Stimulated activated CD8-positive, alpha-beta memory T cell treated with anti-CD3 and anti-CD28 coated beads, Interleukin-15, amount 100 ng/mL, for 1 hour (primary cell): ENCODE results near the gene DNAH8.

Experiments used
- DNase-seq: peaks from one replicate; pipeline ENCODE4 v3.0.0-alpha.2; 2020; ENCODE audit warnings: low read depth

The DNAH8 gene

DNA sequence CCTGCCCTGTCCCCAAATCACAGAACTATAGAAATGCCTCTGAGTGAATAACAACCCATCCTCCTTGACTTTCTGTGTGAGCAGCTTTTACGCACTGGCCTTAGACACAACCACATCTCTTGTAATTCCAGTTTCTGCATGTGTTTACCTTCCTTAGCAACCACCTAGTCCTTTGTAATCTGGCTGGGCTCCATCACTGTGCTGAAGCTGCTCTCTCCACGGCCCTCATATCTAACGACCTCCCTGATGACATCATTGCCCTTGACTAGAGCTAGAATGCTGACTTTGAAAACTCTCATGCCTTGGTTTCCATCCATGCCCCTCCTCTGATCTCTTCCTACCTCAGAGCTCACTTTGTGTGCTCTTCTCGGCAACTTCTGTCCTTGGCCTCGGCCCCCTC lies 303.0 kb downstream of the DNAH8 start:
- no peak for DNase-seq

DNA sequence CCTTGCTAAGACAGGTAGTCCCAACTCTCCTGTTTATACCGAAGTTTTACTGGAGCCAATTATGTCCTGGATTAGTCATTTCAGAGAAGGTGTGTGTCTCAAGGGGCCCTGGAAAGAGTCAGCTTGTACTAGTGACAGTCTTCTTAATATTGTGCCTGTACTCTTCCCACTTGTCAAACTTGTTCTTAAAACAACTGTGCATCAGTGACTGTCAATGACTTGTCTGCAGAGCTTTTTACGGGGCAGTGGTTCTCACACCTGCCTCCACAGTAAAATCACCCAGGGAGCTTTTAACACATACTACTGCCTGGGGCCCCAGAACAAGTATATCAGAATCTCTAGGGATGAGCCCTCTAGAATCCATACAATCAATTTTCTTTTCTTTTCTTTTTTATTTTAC lies 305.0 kb downstream of the DNAH8 start:
- no peak for DNase-seq

DNA sequence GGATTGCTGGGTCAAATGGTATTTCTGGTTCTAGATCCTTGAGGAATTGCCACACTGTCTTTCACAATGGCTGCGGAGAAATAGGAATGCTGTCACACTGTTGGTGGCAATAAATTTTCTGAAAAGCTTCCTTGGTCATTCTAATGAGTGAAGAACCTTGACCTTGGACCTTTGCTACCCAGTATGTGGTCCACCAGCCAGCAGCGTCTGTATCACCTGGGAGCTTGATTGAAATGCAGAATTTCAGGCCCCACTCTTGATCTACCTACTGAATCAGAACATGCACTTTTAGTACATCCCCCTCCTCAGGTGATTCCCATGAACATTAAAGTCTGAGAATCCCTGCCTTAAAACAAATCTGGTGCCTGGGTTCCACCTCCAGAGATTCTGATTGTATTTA lies 305.9 kb downstream of the DNAH8 start:
- no peak for DNase-seq

DNA sequence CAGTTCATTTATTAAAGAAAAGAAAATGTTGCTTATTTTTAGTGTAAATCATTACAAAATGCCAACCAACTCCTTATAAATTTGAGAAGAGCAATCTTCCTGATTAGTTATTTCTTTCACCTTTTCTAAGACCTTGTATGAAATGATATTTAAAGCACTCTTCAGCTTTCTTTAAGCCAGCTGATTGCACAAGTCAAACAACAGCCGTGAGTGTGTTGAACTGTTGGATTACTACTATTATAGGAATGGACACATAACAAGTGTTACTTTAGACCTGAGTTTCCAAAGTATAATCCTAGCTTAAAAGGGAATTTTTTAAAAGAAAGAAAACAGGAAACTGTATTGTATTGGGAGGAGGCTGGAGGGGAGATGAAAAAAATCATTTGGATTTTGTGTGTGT lies 306.7 kb downstream of the DNAH8 start:
- DNase-seq, result no peak

DNA sequence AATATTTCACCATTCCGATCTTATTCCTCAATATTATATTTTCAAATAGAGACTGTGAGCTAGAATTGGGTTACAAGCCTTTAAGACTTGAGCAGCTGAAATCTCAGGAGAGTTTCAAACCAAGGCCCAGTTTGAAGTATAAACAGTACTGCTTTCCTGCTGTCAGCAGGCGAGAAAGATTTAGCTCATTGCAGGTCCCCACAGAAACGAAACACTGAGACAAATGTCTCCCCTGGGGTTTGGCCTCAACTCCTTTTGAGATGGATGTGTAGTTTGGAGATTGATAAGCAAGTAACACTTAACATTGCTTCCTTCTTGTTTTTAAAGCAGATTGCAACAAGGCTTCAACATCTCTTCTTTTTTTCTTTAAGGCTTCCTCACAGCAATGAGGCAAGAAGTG lies 311.1 kb downstream of the DNAH8 start:
- no peak for DNase-seq

DNA sequence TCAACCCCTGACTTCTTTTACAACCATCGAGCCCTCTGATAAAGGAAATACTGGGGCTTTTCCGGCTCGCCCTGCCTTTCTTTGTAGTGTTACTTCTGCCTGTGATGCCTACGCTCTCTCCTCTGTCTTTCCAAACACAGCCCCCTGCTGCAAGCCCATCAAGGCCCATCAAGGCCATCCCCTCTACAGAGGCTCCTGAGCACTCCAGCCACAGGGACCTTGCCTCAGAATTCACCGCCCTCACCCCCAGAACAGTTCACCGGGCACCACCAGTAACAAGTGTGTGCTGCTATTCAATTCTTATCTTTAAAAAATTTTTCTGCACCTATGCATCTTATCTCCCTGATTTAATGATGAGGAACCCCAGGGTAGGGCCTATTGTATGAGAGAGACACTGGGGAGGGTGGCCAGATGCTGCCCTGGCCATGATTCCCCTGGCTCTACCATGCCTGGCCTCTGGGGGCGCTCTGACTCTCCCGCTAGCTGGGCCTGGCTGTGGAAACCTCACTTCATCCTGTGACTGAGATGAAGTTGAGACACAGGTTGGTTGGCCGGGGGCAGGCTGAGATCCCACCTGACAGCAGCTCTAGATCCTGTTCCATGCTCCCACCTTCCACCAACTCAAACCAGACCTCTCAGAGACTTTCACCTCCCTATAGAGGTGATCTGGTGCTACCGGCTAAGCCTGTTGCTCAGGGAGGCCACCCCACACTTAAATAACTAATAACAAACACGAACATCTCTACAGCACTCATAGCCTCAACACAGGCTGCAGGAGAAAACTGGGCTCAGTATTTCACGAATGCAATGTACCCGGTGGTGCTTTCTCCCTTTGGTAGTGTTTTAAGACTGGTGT lies 314.3 kb downstream of the DNAH8 start:
- DNase-seq, result no peak

DNA sequence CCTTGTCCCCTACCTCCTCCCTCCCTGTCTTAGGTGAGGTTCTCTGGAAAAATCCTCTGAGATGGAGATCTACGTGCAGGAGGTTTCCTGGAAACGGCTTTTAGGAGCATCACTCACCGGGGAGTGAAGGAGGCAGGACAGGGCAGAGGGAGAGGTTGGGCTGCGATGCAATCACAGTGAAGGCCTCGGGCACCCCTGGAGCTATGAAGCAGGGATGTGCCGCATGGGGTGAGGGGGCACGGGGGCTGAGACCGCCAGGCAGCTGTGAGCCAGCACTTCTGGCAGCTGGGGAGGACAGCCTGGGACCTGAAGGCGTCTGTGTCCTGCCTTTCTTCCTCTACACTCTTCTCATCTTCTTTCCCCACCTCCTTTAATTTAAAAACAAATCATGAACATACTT lies 320.6 kb downstream of the DNAH8 start:
- DNase-seq, result no peak

DNA sequence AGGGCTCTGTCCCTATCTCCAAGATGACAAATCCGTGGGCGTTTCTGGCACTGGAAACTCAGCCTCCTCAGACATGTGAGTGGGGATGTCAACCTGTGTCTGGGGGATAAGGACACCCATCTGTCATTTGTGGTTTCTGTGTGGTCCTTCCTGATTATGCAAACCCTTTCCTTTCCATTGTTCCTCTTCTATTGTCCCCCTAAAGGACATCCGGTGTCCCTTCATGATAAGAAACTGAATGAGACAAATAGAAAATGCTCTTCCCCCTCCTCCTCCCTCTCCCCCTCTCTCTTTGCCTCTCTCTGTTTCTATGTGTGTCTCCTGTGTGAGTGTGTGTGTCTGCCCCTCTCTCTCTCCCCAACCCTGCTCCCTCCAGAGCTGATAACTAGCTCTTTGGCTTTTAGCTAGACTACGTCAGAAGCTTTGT lies 322.0 kb downstream of the DNAH8 start:
- DNase-seq, result no peak

DNA sequence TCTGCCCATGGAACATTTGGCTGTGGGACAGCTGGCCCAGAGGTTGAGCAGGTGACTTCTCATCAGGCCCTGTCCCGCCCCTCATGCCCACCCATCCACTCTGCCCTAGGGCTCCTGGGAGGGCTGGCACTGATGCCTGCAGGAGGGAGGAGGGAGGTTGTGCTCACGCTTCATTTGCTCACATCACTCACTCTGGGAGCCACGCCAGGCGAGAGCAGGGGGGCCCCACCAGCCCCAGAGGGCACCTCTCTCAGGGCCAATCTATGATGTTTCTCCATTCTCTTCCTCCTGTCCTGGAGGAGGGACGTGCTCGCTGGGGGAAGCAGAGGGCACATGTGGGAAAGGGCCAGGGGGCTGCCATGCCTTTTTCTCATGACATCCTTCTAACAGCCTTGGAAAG lies 322.6 kb downstream of the DNAH8 start:
- DNase-seq, result no peak

DNA sequence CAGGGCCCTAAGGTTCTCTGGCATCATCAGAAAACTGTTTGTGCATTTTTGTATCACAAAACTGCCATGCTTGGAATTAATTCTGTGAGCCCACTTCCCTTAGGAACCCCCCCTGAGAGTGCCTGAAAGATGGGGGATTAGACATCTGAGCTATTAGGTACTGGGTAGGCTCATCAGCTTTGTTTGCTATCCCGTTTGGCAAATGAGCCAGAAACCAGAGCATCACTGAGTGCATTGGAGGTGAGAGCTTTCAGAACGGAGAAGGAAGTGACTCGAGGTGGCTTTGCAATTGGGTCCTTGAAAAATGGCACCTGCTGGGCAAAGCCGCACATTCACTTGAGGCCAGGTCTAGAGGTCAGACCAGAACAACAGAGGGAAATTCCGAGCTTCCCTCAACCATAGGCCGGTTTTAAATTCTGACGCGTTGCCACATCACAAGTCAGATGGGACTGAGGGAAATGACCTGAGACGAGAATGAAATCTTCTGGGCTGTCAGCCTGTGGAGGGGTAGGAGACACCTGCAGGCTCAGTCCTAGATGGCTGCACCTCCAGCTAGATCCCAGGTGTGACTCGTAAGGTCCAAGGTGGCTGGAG lies 325.1 kb downstream of the DNAH8 start:
- DNase-seq, result no peak

DNA sequence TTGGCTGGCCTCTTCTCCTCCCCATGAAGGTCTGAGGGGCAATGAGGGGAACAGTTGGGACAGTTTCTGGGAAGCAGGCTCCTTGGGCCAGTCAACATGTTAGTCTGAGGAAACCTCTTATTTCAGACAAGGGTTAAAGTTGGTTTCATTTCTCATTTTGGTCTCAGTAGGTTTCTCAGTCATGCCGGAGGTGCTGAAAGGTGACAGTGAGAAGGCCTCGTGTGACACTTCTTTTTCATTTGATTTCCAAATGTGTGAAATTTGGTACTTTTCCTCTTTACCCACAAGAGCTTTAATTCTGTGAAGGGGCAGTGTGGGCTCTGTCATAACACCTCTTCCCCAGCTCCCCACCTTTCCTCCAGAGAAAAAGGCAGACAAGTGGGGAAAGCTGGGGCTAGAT lies 326.0 kb downstream of the DNAH8 start:
- DNase-seq, result no peak

DNA sequence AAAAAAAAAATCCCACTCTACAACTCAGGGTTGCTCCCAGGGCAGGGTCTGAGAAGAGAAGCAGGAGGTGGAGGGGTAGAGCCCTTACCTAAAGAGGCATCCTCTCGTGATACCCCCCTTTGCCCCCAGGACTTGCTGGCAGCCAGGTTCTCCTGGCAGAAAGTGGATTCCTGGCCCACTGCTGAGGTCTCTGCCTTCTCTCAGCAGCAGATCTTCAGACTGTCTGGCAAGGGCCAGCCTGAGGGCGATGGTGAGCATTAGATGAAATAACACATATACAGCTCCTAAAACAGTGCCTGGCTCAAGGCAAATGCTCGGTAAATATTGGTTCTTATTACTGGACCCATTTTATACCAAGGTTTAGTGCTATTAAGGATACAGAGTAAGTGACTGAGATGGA lies 328.7 kb downstream of the DNAH8 start:
- no peak for DNase-seq

DNA sequence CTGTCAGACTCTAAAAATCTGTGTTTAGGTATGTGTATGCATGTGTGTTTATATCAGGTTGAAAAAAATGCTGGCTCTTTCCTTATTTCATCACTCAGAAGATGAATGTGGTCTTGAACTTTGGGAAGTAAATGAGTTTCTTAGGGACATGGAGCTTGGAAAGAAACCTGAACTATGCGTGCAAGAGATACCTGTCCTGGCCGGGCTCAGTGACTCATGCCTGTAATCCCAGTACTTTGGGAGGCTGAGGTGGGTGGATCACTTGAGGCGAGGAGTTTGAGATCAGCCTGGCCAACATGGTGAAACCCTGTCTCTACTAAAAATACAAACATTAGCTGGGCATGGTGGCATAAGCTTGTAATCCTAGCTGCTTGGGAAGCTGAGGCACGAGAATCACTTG lies 329.1 kb downstream of the DNAH8 start:
- no peak for DNase-seq

DNA sequence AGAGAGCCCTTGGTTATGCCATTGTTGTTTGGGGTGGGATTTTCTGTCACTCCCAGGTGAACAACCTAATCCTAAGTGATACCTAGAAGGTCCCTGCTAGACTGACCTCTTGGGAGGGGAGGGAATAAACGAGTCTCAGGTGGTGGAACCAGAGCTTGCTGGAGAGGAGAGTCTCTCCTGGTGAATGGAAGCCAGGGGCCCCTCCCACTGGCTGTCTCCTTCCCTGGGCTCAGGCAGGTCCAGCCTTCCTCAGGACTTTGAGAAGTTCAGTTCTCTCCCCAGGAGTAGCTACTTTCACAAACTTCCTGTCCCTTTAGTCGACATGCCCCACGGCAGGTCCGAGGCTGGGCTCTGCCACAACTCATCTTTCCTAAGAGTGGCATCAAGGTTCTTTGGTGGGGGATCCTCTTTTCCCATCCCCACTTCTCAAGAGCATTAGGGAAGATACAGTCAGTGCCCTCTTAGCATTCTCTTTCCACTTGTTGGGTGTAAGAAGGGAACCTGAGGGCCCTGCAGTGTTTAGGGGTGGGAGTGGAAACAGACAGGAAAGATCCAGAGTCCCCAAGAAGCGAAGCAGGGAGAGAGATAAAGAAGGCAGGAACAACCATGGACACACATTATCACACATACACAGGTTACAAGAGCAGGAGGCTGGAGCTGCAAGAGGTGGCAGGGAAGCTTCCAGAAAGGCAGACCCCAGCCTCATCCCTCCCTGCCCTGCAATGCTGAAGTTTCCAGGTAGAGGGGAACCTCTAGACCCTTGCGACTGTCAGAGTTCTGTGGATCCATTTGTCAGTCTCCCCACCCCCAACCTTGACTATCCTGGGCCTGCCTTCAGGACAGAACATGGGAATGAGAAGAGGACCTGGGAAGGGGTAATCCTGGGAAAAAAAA lies 332.6 kb downstream of the DNAH8 start:
- no peak for DNase-seq

DNA sequence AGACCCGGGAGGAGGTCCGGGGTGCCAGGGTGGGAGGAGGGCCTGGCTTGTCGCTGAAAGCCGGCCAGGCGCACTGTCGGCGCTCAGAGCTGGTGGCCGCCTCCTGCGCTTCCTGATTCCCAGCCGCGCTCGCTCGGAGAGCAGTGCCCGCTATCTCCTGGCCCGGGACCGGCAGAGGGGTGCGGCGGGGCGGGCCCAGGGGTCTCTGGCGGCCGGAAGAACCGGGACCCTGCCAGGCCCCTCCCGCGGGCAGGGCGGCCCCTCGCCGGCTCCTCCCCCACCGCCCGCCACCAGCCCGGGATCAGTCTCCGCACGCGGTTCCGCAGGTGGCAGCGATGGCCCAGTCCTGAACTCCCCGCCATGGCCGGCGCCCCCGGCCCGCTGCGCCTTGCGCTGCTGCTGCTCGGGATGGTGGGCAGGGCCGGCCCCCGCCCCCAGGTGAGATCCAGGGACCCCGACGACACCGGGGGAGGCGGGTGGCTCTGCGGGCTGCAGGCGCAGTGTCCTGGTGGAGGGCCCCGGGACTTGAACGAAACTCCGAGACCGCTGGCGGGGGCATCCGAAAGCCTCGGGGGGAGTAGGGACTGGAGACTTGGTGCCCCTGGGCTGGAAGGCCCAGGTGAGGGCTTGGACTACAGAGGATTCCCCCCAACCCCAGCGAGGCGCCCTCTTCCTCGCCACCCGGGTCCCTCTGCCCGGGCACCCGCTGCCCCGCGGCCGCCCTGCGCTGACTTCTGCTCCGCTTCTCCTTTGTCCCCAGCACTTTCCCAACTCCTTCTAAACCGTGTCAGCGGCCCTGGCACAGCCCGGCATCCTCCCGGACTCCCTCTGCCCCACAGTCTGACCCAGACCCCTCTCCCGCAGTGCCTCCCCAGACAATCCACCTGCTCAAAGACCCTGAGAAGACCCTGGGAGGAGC lies 333.6 kb downstream of the DNAH8 start, which contains the start of gene GLP1R:
TSS of gene GLP1R (plus strand) at position 301 of the 919 bp plus-strand sequence. CDS start at position 361, 60 bp downstream.
- no peak for DNase-seq

DNA sequence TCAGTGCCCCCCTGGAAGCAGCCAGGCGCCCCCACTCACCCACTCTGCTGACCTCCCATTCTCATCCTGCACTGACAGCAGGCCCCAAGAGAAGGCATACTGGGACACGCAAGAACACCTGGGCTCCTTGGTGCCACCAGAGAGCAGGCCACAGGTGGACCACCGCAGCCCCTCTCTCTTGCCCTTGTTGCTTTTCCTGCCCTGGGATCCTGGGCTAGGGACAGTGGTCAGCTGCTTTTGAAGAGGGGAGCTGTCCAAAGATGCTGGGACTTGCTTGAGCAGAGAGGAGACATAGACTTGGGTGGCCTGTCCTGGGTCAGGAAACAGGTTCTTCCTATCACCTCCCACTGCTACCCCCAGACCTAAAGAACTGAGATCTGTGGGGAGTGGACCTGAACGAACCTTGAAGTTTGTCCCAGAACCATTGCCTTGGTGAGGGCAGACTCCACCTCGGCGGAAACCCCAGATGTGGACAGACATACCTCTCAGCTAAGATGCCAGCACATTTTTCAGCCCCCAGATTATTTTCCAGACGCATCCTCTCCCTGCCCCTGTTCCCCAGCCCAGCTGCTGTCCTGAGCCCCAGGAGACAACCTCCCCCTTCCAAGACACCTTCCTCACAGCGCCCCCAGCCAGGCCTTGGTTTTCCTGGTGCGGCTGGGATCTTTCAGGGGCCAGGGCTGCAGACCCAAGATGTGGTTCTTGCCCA lies 334.6 kb downstream of the DNAH8 start:
- no peak for DNase-seq

DNA sequence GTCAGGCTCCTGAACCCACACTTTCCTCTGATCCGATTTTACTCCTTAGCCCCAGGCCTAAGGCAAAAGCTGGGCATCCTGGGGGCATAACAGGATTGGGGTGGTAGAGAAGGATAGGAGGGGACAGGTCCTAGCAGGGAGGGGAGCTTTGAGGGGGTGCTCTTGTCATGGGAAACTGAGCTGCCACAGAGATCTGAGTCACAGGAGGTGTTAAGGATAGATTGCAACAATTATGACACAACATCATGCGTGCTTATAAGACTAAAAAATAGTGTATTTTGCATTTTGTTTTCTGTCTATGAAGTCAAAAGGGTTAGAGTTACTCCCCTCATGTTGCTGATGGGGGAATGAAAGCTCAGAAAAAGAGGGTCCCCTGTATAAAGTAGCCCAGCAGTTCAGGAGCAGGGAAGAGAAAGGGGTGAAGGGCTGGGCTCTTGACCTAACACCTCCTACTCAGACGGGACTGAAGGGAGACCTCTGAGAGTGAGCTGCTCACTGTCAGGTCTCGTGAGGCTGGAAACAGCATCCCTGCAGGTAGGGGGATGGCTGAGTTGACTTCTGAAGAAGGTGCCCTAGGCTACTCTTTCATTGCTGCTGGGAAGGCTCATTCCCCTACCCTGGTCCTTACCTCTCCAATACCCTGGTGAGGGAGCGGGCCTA lies 335.5 kb downstream of the DNAH8 start:
- DNase-seq, result no peak

DNA sequence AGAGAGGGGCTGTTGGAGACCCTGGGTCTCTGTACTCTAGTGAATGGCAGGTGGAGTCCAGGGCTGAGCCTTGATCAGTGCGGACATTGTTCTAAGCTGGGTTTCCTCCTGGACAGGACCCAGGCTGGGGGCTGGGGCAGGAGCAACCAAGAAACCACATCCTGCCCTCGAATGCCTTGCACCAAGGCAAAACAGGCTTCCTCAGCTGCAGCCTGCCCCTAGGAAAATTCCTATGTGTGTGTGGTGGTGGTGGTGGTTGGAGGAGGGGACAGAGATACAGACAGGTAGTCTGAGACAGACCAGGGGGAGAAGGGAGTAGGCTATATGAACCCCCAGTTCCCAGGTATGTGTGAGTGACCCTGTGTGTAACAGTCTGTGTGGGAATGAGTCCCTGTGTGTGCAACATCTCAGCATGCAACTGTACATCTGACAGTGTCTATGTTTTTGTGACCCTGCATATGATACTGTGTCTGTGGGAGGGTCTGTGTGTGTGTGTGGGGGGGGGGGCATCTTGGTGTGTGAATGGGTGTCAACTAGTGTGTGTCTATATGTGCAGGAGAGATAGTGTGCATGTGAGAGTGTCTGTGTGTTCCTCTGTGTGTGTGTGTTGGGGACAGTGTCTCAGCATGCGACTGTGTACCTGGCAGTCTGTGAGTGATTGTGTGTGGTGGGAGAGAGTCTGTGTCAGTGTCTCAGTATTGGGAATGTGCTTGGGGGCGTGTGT lies 336.4 kb downstream of the DNAH8 start:
- no peak for DNase-seq

DNA sequence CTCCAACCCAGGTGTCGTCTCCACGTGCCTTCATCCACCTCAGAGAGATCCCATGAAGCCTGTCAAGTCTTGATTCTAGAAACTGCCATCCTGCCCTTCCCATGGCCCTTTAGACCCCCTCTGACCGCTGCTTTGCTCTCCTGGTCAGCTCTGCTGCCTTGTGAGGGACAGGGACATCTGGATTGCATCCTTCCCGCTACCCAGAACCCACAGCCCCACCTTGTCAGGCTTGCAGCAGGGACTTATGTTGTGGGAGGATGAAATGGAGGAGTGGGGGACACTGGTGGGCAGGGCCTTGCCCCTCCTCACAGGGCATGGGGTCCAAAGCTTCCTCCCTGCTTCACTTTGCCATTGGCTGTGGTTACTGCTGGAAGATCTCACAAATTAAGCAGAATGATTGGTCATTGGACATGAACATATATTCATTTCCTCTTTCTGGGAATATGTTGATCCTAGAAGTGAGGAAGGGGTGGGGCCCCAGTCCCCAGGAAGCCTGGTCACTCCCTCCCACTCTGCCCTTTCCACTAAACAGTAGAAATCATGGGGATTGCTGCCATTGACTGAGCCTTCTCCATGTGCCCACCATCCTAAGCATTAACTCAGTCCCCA lies 338.0 kb downstream of the DNAH8 start:
- DNase-seq, result no peak
